Activated B cell treated with CpG ODN at 0.5 μM for 24 hours (primary cell): ENCODE data around the gene CDKN2A. TPM values are rescaled to one million over a fixed set of nuclear protein-coding genes. Genes with fewer than 3 reads are reported as not detected.

Source experiments
- ATAC-seq: fragments of 200-7000 bp; cut with Tn5 transposase; one replicate; pipeline ENCODE4 v1.10.0; 2021; ENCODE audit warnings: low read depth, mild to moderate bottlenecking, moderate library complexity
- CTCF ChIA-PET: fragments of 350-600 bp; sonication (Branson Sonifier 250); formaldehyde crosslinking; loops from one replicate; lab custom pipeline; 2021; ENCODE audit warnings: antibody characterized with exemption; lab: Charles Lee
- POLR2A ChIA-PET: fragments of 350-600 bp; sonication (Branson Sonifier 250); formaldehyde crosslinking; loops from one replicate; lab custom pipeline; 2021; ENCODE audit warnings: antibody characterized with exemption; lab: Charles Lee
- DNase-seq: peaks from one replicate; pipeline ENCODE4 v3.0.0; 2022
- H3K27ac Mint-ChIP-seq: one replicate; pipeline ENCODE4 v1.8.0; 2020; ENCODE audit warnings: mixed read lengths
- H3K27me3 Mint-ChIP-seq: one replicate; pipeline ENCODE4 v1.8.0; 2021; ENCODE audit warnings: mixed read lengths
- H3K36me3 Mint-ChIP-seq: one replicate; pipeline ENCODE4 v1.8.0; 2021; ENCODE audit warnings: low read depth, mixed read lengths
- H3K4me1 Mint-ChIP-seq: one replicate; pipeline ENCODE4 v1.8.0; 2021; ENCODE audit warnings: mixed read lengths
- H3K4me3 Mint-ChIP-seq: one replicate; pipeline ENCODE4 v1.8.0; 2020; ENCODE audit warnings: mild to moderate bottlenecking, mixed read lengths
- H3K9me3 Mint-ChIP-seq: one replicate; pipeline ENCODE4 v1.8.0; 2020; ENCODE audit warnings: mixed read lengths
- intact Hi-C: fragments of 100-400 bp; cut with micrococcal nuclease; formaldehyde crosslinking; loops from one replicate; pipeline ENCODE4 v1.15.1; 2024
- total RNA-seq: library from RNA; stranded (reverse); gene quantifications from 2 replicates; pipeline ENCODE4 v1.2.3, GENCODE V29; 2022
- TF ChIP-seq, protein P1 (sequence below): fragments of 200-600 bp; IDR thresholded peaks from one replicate; pipeline ENCODE4 v1.8.0; 2022; ENCODE audit warnings: antibody characterized with exemption, mild to moderate bottlenecking

Gene CDKN2A
- total RNA-seq, 1 donor from 2014 or later = 8.5 TPM

DNA sequence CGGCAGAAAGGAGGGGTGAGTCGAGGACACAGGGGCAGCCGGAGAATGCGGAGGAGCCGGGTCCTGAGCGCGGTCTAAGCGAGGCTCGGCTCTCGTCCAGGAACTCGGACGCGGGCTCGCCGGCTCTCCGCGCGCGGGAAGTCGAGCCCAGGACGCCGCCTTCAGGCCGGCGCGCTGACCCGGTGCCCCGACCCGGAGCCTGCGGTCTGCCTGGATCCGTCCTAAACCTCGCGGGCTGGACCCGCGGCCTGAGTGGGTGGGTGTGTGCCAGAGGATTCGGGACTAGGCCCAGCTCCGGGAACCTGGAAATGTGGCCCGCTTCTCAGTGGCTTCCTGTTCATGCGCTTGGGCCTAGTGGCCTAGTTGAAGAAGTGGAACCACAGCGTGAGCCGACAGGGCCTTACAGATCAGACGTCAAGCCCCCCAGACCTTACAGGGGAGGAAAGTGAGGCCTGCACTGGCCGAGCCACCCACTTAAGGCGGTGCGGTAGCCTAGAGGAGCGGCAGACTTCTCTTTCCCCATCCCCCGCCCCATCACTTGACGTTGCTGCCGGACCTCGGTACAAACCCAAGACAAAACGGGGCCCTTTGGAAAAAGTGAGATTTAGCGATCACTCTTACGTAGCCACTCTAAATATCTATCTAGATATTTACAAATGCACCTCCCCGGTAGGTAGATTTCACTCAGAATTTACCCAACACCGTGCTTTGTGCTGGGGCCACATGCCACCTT, 1.6 kb upstream of the CDKN2A start:
- ChIA-PET CTCF (interaction anchor here (1.0 to 4.2 kb wide), 4 partner anchors 13 to 243 kb away, joined by 4 to 21 read pairs (median 7); partner anchors contain the start of gene CDKN2B), POLR2A (interaction anchor here (0.6 to 3.1 kb wide), 4 partner anchors 13 to 246 kb away, joined by 3 to 18 read pairs (median 5); partner anchors contain the start of gene CDKN2B)
- peaks cover 6% of the 10 kb centered on the region for H3K36me3 Mint-ChIP-seq
- peaks cover 1% of the 10 kb centered on the region for H3K27me3 Mint-ChIP-seq
- peaks cover 24% of the 10 kb centered on the region for H3K4me1 Mint-ChIP-seq
- TF ChIP-seq, protein P1, sequence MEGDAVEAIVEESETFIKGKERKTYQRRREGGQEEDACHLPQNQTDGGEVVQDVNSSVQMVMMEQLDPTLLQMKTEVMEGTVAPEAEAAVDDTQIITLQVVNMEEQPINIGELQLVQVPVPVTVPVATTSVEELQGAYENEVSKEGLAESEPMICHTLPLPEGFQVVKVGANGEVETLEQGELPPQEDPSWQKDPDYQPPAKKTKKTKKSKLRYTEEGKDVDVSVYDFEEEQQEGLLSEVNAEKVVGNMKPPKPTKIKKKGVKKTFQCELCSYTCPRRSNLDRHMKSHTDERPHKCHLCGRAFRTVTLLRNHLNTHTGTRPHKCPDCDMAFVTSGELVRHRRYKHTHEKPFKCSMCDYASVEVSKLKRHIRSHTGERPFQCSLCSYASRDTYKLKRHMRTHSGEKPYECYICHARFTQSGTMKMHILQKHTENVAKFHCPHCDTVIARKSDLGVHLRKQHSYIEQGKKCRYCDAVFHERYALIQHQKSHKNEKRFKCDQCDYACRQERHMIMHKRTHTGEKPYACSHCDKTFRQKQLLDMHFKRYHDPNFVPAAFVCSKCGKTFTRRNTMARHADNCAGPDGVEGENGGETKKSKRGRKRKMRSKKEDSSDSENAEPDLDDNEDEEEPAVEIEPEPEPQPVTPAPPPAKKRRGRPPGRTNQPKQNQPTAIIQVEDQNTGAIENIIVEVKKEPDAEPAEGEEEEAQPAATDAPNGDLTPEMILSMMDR = no peak
- peak overlapping the region; percentile 97 for H3K27ac Mint-ChIP-seq
- no peaks in the 10 kb centered on the region for H3K9me3 Mint-ChIP-seq
- H3K4me3 Mint-ChIP-seq = peak overlapping the region; percentile 98
- intact Hi-C loops = loop anchor here (1.0 to 5.0 kb wide), 10 partner anchors 7 to 1374 kb away; partner anchors contain the start of genes KLHL9 and MLLT3
- ATAC-seq = peak; percentile 22
- peak; percentile 63 for DNase-seq

DNA sequence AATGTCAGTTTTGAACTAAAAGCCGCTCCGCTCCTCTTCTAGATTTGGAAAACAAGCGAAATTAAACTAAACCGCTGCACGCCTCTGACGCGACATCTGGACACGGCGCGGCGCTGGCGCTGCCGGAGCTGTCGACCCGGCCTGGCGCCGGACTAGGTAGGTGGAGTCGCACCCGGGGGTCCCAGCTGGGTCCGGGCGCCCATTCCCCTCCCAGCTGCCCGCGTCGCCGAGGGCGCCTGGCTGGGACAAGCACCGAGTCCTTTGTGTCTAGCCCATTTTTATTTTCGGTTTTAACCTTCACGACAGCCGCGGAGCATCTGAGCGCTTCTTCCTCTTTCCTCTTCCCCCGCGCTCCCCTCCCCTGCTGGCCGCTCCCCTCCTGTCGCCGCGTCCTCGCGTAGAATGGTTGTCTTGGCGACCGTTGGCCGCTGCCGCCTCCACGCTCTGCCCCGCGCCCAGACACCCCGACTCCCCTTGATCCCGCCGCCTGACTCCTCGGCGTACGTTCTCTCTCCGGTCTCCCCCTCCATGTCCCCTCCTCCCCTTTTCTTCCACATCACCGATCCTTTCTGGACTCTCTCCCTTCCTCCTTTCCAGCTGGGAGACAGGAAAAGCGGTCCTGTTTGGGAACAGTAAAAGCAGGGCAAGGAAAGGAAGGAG, 944 bp upstream of the CDKN2A start:
- Mint-ChIP-seq H3K36me3 (peaks cover 6% of the 10 kb centered on the region), H3K4me3 (peak overlapping the region; percentile 98), H3K27ac (peak overlapping the region; percentile 97), H3K27me3 (no peaks in the 10 kb centered on the region), H3K4me1 (peaks cover 24% of the 10 kb centered on the region), H3K9me3 (no peaks in the 10 kb centered on the region)
- ChIA-PET CTCF (interaction anchor here (1.0 to 4.2 kb wide), 5 partner anchors 14 to 243 kb away, joined by 4 to 21 read pairs (median 10); partner anchors contain the start of gene CDKN2B), POLR2A (interaction anchor here (0.6 to 3.1 kb wide), 7 partner anchors 14 to 246 kb away, joined by 3 to 18 read pairs (median 5); partner anchors contain the start of genes CDKN2B and MTAP)
- TF ChIP-seq, protein P1 = no peak
- ATAC-seq = peak; percentile 84
- peak; percentile 82 for DNase-seq
- intact Hi-C loops = loop anchor here (1.0 to 5.0 kb wide), 10 partner anchors 8 to 1373 kb away; partner anchors contain the start of genes KLHL9 and MLLT3

DNA sequence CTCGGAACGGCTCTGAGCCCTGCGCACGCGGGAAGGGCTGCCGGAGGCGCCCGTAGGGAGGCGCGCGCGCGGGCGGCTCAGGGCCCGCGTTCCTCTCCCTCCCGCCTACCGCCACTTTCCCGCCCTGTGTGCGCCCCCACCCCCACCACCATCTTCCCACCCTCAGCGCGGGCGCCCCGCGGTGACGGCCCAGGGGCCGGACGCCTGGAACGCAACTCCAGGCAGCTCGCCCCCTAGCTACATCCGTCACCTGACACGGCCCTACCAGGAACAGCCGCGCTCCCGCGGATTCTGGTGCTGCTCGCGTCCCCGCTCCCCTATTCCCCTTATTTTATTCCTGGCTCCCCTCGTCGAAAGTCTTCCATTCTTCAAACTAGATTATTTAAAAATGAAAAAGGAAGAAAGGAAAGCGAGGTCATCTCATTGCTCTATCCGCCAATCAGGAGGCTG, 389 bp upstream of the CDKN2A start, which contains the start of gene CDKN2B-AS1:
Gene CDKN2B-AS1, plus strand, starts transcription at position 236 of the 450 bp plus-strand sequence.
- peaks cover 25% of the 10 kb centered on the region for H3K4me1 Mint-ChIP-seq
- ATAC-seq = peak; percentile 35
- intact Hi-C loops = loop anchor here (1.0 to 5.0 kb wide), 10 partner anchors 9 to 1372 kb away; partner anchors contain the start of genes KLHL9 and MLLT3
- no peaks in the 10 kb centered on the region for H3K9me3 Mint-ChIP-seq
- ChIA-PET CTCF (interaction anchor here (1.0 to 4.2 kb wide), 5 partner anchors 14 to 244 kb away, joined by 4 to 21 read pairs (median 10); partner anchors contain the start of gene CDKN2B), POLR2A (interaction anchor here (1.0 to 3.1 kb wide), 7 partner anchors 12 to 247 kb away, joined by 4 to 18 read pairs (median 6); partner anchors contain the start of genes CDKN2B and MTAP)
- H3K27me3 Mint-ChIP-seq = peaks cover 2% of the 10 kb centered on the region
- TF ChIP-seq, protein P1 = no peak
- H3K4me3 Mint-ChIP-seq = peak within 1 kb of the TSS; percentile 98
- H3K36me3 Mint-ChIP-seq = peaks cover 6% of the 10 kb centered on the region
- peak within 1 kb of the TSS; percentile 97 for H3K27ac Mint-ChIP-seq
- DNase-seq = peak; percentile 61

DNA sequence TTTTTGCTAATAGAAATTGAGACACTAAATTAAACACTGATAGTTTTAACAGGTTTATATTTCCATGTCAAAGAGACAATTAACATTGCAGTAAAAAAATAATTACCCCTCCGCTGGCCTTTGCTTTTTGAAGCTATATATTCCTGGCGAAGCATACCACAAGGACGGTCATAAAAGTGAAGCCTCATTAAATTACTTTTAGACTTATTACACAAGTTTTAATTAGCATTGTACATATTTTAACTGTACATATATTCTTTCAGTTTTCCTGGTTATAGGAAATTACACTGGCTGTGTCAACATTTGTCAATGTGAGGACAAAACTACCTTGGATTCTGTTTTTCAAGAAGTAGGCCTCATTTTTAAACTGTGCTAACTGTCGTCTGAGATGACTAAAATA, 1.2 kb downstream of the CDKN2A start:
- Mint-ChIP-seq H3K4me1 (peaks cover 25% of the 10 kb centered on the region), H3K27me3 (peaks cover 14% of the 10 kb centered on the region), H3K4me3 (peak overlapping the region; percentile 98), H3K36me3 (peaks cover 6% of the 10 kb centered on the region), H3K27ac (peak overlapping the region; percentile 14), H3K9me3 (no peaks in the 10 kb centered on the region)
- DNase-seq = no peak
- ChIA-PET CTCF (interaction anchor here (4.2 kb wide), 1 partner anchor 16 kb away, joined by 21 read pairs; the partner anchor contains the start of gene CDKN2B), POLR2A (no interaction called here)
- intact Hi-C loops = loop anchor here (1.0 kb wide), 1 partner anchor 21 kb away; no protein-coding TSS in a partner anchor
- no peak for ATAC-seq
- TF ChIP-seq, protein P1 = no peak
